Astrocyte of the cerebellum (primary cell): Measurements from ENCODE around the gene ERAS.

Experiments
- DNase-seq: peaks from one replicate; pipeline ENCODE4 v3.0.0-alpha.2; 2011; ENCODE audit warnings: low read depth
- H3K4me3 ChIP-seq: 2 replicates; pipeline ENCODE4 v1.5.1; 2011; ENCODE audit warnings: mild to moderate bottlenecking, low read depth, low read length, moderate library complexity
- CTCF ChIP-seq: IDR thresholded peaks from 2 replicates; pipeline ENCODE4 v1.5.1; 2012; ENCODE audit warnings: low read length, low read depth, moderate library complexity, mild to moderate bottlenecking; ENCODE audit errors: missing control alignments
- in situ Hi-C: cut with HindIII; loops from 2 replicates; pipeline ENCODE4 v1.10.0; 2017; ENCODE audit warnings: low sequenced_read_pairs

The ERAS gene

GRCh38 chrX:48789366-48790220 lies 36.7 kb upstream of the ERAS start:
- DNase-seq, result no peak
- in situ Hi-C loops, result no loop called here
- no peak for TF ChIP-seq CTCF
- H3K4me3 ChIP-seq, result no peak overlapping the region

- in situ Hi-C loops, result no loop called here
- TF ChIP-seq CTCF, result no peak
- H3K4me3 ChIP-seq, result no peak overlapping the region
- DNase-seq, result no peak
Observed at GRCh38 chrX:48790477-48790876, 35.8 kb upstream of the ERAS start.

GRCh38 chrX:48791063-48791820 lies 35.1 kb upstream of the ERAS start:
- no peak for TF ChIP-seq CTCF
- no peak for DNase-seq
- in situ Hi-C loops, result no loop called here

GRCh38 chrX:48792219-48792618 lies 34.1 kb upstream of the ERAS start:
- no peak for DNase-seq
- H3K4me3 ChIP-seq, result no peak overlapping the region
- TF ChIP-seq CTCF, result no peak
- in situ Hi-C loops, result no loop called here

More at GRCh38 chrX:48791063-48791820, 35.1 kb upstream of the ERAS start:
- H3K4me3 ChIP-seq, result no peak overlapping the region

- no peak for TF ChIP-seq CTCF
- DNase-seq, result no peak
- H3K4me3 ChIP-seq, result no peak overlapping the region
- in situ Hi-C loops, result no loop called here
Observed at GRCh38 chrX:48793935-48794334, 32.4 kb upstream of the ERAS start.

- in situ Hi-C loops, result no loop called here
- TF ChIP-seq CTCF, result no peak
- DNase-seq, result no peak
- no peak overlapping the region for H3K4me3 ChIP-seq
Observed at GRCh38 chrX:48794340-48794910, 31.9 kb upstream of the ERAS start.
